HepG2 (cell line): ENCODE results near the gene MAP2K7. TPM values are rescaled to one million over a fixed set of nuclear protein-coding genes. Genes with fewer than 3 reads are reported as not detected.

ENCODE experiments used
- ATAC-seq: fragments of 200-7000 bp; cut with Tn5 transposase; 3 replicates; pipeline ENCODE4 v1.9.1; 2020; ENCODE audit warnings: mild to moderate bottlenecking, moderate library complexity
- BruUV-seq: library from RNA; stranded (reverse); fragments of 400-500 nt; replicated peaks from 2 replicates; lab custom pipeline; 2021; lab: Mats Ljungman, UMichigan
- CTCF ChIA-PET: fragments of 300-600 bp; formaldehyde crosslinking; extraction: SDS; loops from one replicate; lab custom pipeline; 2021; ENCODE audit warnings: low total read pairs, inconsistent platforms, low intra/inter-chr PET ratio; lab: Yijun Ruan, JAX
- POLR2A ChIA-PET: fragments of 350-600 bp; sonication (Branson Sonifier 250); formaldehyde crosslinking; loops from one replicate; lab custom pipeline; 2020; ENCODE audit warnings: antibody characterized with exemption, inconsistent platforms; lab: Yijun Ruan, JAX
- DNase-seq: peaks from one replicate; pipeline ENCODE4 v3.0.0-alpha.2; 2015; ENCODE audit warnings: low spot score
- FAIRE-seq: peaks from 3 replicates; lab custom pipeline; 2011; peaks lifted over from hg19 to GRCh38; lab: Jason Lieb, UNC
- H2AFZ ChIP-seq: one replicate; pipeline ENCODE4 v1.6.1; 2011; ENCODE audit warnings: low read length, inconsistent platforms
- H3K27ac ChIP-seq: fragments of 300-600 bp; 3 replicates; pipeline ENCODE4 v1.8.0; 2011; ENCODE audit warnings: mixed run types, mild to moderate bottlenecking, mixed read lengths, low read length, inconsistent platforms; ENCODE audit not compliant: insufficient read depth; ENCODE audit errors: extremely low read length
- H3K27me3 ChIP-seq, 2 experiments: fragments of 200-600 bp in 1 of 2; 2 replicates in 1 of 2; 3 replicates in 1 of 2; pipeline versions ENCODE4 v1.6.0 to v1.8.0; 2011; ENCODE audit warnings: low read length in 2 of 2, mild to moderate bottlenecking in 2 of 2, moderate library complexity in 2 of 2, inconsistent platforms in 1 of 2; ENCODE audit not compliant: insufficient read depth in 2 of 2, control insufficient read depth in 1 of 2
- H3K36me3 ChIP-seq, 2 experiments: fragments of 200-600 bp in 1 of 2; replicated peaks in 1 of 2; 2 replicates in 1 of 2; 3 replicates in 1 of 2; pipeline versions ENCODE4 v1.5.1 to v1.8.0; 2011; ENCODE audit warnings: low read length in 2 of 2, inconsistent platforms in 1 of 2; ENCODE audit not compliant: insufficient read depth in 2 of 2, control insufficient read depth in 1 of 2
- H3K4me1 ChIP-seq: 2 replicates; pipeline ENCODE4 v1.5.1; 2012; ENCODE audit warnings: low read length, inconsistent platforms; ENCODE audit not compliant: insufficient read depth
- H3K4me2 ChIP-seq: 2 replicates; pipeline ENCODE4 v1.6.0; 2011; ENCODE audit warnings: low read depth, low read length, inconsistent platforms
- H3K4me3 ChIP-seq, 3 experiments: fragments of 200-600 bp in 1 of 3; sonication (generic), shearing (Covaris generic) in 1 of 3; replicated peaks in 1 of 3; 2 replicates each; pipeline ENCODE4 v1.5.1; 2011 to 2016; ENCODE audit warnings: low read length in 3 of 3, inconsistent platforms in 2 of 3, low read depth in 2 of 3, mild to moderate bottlenecking in 2 of 3, control low read depth in 1 of 3, mixed read lengths in 1 of 3; ENCODE audit not compliant: insufficient read depth in 1 of 3
- H3K79me2 ChIP-seq: one replicate; pipeline ENCODE4 v1.6.1; 2011; ENCODE audit warnings: low read length, inconsistent platforms; ENCODE audit not compliant: insufficient read depth
- H3K9ac ChIP-seq: 2 replicates; pipeline ENCODE4 v1.6.0; 2011; ENCODE audit warnings: mild to moderate bottlenecking, low read depth, low read length, inconsistent platforms; ENCODE audit not compliant: insufficient read depth
- H3K9me3 ChIP-seq: 2 replicates; pipeline ENCODE4 v1.5.1; 2012; ENCODE audit warnings: mild to moderate bottlenecking, low read length
- H4K20me1 ChIP-seq: 2 replicates; pipeline ENCODE4 v1.6.0; 2011; ENCODE audit warnings: inconsistent platforms, mild to moderate bottlenecking, low read length, moderate library complexity; ENCODE audit not compliant: insufficient read depth
- BCL3 ChIP-seq: sonication (generic); formaldehyde crosslinking; IDR thresholded peaks from 2 replicates; pipeline ENCODE4 v1.5.1; 2020; ENCODE audit warnings: mild to moderate bottlenecking, missing genetic modification reagents, moderate library complexity
- BRD4 ChIP-seq: sonication (generic); formaldehyde crosslinking; IDR thresholded peaks from 2 replicates; pipeline ENCODE4 v1.4.0; 2020; ENCODE audit warnings: missing genetic modification reagents
- HIVEP1 ChIP-seq: sonication (generic); formaldehyde crosslinking; IDR thresholded peaks from 2 replicates; pipeline ENCODE4 v1.4.0; 2020; ENCODE audit warnings: mild to moderate bottlenecking, missing genetic modification reagents
- MAFK ChIP-seq, 2 experiments: IDR thresholded peaks in 1 of 2; conservative IDR thresholded peaks in 1 of 2; 2 replicates each; pipeline ENCODE4 v1.6.1; 2011; ENCODE audit warnings: improper control_type of control experiment in 2 of 2, low read length in 2 of 2
- REXO4 ChIP-seq: sonication (generic); formaldehyde crosslinking; IDR thresholded peaks from 2 replicates; pipeline ENCODE4 v1.8.0; 2022; ENCODE audit warnings: missing genetic modification reagents, mild to moderate bottlenecking, borderline replicate concordance
- RFX1 ChIP-seq: fragments of 450-650 bp; IDR thresholded peaks from 2 replicates; pipeline ENCODE4 v1.6.1; 2017
- SAFB2 ChIP-seq: sonication (generic); formaldehyde crosslinking; IDR thresholded peaks from 2 replicates; pipeline ENCODE4 v1.5.1; 2020; ENCODE audit warnings: missing genetic modification reagents, low read depth, mild to moderate bottlenecking, borderline replicate concordance
- ZNF615 ChIP-seq: sonication (generic); formaldehyde crosslinking; IDR thresholded peaks from 2 replicates; pipeline ENCODE4 v1.5.0; 2020; ENCODE audit warnings: mild to moderate bottlenecking, missing genetic modification reagents, borderline replicate concordance
- ZSCAN5A ChIP-seq: sonication (generic); formaldehyde crosslinking; IDR thresholded peaks from 2 replicates; pipeline ENCODE4 v1.8.0; 2022; ENCODE audit warnings: mild to moderate bottlenecking, missing genetic modification reagents, borderline replicate concordance
- WGBS: methylation state at CpG from one replicate; pipeline ENCODE4 v1.1.6; 2017; ENCODE audit warnings: low lambda C conversion rate; 5-methylcytosine and 5-hydroxymethylcytosine counted together
- in situ Hi-C: cut with HindIII; loops from 2 replicates; pipeline ENCODE4 v1.10.0; 2017; ENCODE audit warnings: low pct_unique_long_range_greater_than_20kb; ENCODE audit not compliant: extremely low pct_ligation_motif_present
- intact Hi-C: fragments of 100-400 bp; cut with micrococcal nuclease; formaldehyde crosslinking; loops from one replicate; pipeline ENCODE4 v1.10.0; 2022; ENCODE audit not compliant: unreplicated experiment
- polyA plus RNA-seq, 8 experiments: library from polyadenylated mRNA; depleted of rRNA in 3 of 8; stranded (reverse) in 7 of 8; unstranded in 1 of 8; fragments of >200 nt; fragmentation: Illumina TruSeq in 4 of 8; extraction: Trizol in 4 of 8; gene quantifications; 2 replicates each; pipeline versions ENCODE4 v1.2.1 to v1.2.3, GENCODE V29; 2011 to 2016; ENCODE audit warnings: low read depth in 4 of 8, missing spikeins in 1 of 8, mixed read lengths in 1 of 8; ENCODE audit not compliant: insufficient read depth in 1 of 8
- total RNA-seq, 5 experiments: library from RNA; depleted of rRNA; stranded (reverse); fragments of >200 nt; fragmentation: Illumina TruSeq; extraction: Trizol; gene quantifications; 2 replicates each; pipeline ENCODE4 v1.2.3, GENCODE V29; 2016; ENCODE audit warnings: low read depth in 1 of 5
- TF ChIP-seq, protein P1 (sequence below): IDR thresholded peaks from 2 replicates; pipeline ENCODE4 v1.6.1; 2012; ENCODE audit warnings: low read length, improper control_type of control experiment
- TF ChIP-seq, protein P2 (sequence below): sonication (generic); formaldehyde crosslinking; IDR thresholded peaks from 2 replicates; pipeline ENCODE4 v1.5.1; 2020; ENCODE audit warnings: missing genetic modification reagents, mild to moderate bottlenecking, borderline replicate concordance

The MAP2K7 gene
- total and polyA plus RNA-seq, 2 of the 13 experiments (the other 11 are each of a cell fraction or from before 2014, with no cell fraction given) = 9.0 to 10.8 TPM

DNA sequence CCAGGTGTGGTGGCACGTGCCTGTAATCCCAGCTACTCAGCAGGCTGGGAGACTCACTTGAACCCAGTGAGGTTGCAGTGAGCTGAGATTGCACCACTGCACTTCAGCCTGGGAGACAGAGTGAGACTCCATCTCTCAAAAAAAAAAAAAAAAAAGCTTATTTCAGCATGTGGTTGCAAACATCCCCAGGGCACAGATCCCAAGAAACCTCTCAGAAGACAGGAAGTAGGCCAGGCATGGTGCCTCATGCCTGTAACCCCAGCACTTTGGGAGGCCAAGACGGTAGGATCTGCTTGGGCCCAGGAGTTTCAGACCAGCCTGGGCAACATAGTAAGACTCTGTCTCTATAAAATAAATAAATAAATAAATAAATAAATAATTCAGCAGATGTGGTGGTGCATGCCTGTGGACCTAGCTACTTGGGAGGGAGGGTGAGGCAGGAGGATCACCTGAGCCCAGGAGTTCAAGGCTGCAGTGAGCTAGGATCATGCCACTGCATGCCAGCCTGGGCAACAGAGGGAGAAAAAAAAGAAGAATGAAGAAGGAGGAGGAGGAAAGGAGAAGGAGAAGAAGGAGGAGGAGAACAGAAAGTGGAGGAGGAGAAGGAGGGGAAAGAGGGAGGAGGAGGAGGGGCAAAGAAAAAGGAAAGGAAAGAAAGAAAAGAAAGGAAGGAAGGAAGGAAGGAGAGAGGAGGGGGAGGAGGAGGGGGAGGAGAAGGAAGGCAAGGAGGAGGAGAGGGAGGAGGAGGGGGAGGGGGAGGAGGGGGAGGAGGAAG is 19.7 kb upstream of the MAP2K7 start (continued):
- TF ChIP-seq, protein P1, sequence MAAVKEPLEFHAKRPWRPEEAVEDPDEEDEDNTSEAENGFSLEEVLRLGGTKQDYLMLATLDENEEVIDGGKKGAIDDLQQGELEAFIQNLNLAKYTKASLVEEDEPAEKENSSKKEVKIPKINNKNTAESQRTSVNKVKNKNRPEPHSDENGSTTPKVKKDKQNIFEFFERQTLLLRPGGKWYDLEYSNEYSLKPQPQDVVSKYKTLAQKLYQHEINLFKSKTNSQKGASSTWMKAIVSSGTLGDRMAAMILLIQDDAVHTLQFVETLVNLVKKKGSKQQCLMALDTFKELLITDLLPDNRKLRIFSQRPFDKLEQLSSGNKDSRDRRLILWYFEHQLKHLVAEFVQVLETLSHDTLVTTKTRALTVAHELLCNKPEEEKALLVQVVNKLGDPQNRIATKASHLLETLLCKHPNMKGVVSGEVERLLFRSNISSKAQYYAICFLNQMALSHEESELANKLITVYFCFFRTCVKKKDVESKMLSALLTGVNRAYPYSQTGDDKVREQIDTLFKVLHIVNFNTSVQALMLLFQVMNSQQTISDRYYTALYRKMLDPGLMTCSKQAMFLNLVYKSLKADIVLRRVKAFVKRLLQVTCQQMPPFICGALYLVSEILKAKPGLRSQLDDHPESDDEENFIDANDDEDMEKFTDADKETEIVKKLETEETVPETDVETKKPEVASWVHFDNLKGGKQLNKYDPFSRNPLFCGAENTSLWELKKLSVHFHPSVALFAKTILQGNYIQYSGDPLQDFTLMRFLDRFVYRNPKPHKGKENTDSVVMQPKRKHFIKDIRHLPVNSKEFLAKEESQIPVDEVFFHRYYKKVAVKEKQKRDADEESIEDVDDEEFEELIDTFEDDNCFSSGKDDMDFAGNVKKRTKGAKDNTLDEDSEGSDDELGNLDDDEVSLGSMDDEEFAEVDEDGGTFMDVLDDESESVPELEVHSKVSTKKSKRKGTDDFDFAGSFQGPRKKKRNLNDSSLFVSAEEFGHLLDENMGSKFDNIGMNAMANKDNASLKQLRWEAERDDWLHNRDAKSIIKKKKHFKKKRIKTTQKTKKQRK = no peak

GRCh38 chr19:7885818-7886217 is 17.9 kb upstream of the MAP2K7 start:
- no TSS peak for BruUV-seq
- Histone ChIP-seq H3K27ac (no peak overlapping the region), H3K4me1 (peaks cover 41% of the 10 kb centered on the region), H3K9me3 (no peaks in the 10 kb centered on the region), H3K4me2 (no peak overlapping the region), H3K4me3 (no peak overlapping the region), H2AFZ (no peak overlapping the region), H3K9ac (no peak overlapping the region), H3K79me2 (peaks cover 5% of the 10 kb centered on the region), H4K20me1 (no peaks in the 10 kb centered on the region), H3K36me3 (no peaks in the 10 kb centered on the region), H3K27me3 (no peaks in the 10 kb centered on the region; a peak in 1 of 5 replicates)
- DNase-seq (no peak), FAIRE-seq (no peak), ATAC-seq (no peak)
- in situ Hi-C loops = no loop called here
- 58% methylated on average over 8 of the region's 8 CpGs for WGBS
- ChIA-PET CTCF (no interaction called here), POLR2A (interaction anchor here (0.8 to 8.1 kb wide), 4 partner anchors 13 to 34 kb away, joined by 3 to 75 read pairs (median 22); partner anchors contain the start of genes MAP2K7 and SNAPC2)
- intact Hi-C loops = no loop called here
- TF ChIP-seq BCL3 (CRISPR knock-in tag) (no peak), ZNF615 (CRISPR knock-in tag) (no peak), ZSCAN5A (CRISPR knock-in tag) (no peak), RFX1 (no peak), REXO4 (CRISPR knock-in tag) (no peak), SAFB2 (CRISPR knock-in tag) (no peak), MAFK (conservative IDR thresholded peaks at IDR 0.05 in 1 of 2, IDR thresholded peaks at IDR 0.05 in 1 of 2; ENCODE audit: low read length in 2 of 2) (no peak), BRD4 (no peak), HIVEP1 (CRISPR knock-in tag) (no peak)
- TF ChIP-seq, protein P2, sequence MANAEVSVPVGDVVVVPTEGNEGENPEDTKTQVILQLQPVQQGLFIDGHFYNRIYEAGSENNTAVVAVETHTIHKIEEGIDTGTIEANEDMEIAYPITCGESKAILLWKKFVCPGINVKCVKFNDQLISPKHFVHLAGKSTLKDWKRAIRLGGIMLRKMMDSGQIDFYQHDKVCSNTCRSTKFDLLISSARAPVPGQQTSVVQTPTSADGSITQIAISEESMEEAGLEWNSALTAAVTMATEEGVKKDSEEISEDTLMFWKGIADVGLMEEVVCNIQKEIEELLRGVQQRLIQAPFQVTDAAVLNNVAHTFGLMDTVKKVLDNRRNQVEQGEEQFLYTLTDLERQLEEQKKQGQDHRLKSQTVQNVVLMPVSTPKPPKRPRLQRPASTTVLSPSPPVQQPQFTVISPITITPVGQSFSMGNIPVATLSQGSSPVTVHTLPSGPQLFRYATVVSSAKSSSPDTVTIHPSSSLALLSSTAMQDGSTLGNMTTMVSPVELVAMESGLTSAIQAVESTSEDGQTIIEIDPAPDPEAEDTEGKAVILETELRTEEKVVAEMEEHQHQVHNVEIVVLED (CRISPR knock-in tag) = no peak
